Endothelial cell of umbilical vein (primary cell): Measurements from ENCODE around the gene S100A1. TPM values are rescaled to one million over a fixed set of nuclear protein-coding genes. Genes with fewer than 3 reads are reported as not detected.
A peak's percentile ranks its signal among the peaks of the same experiment; 100 is the strongest.
"Not testable (repeated sequence)": the region's sequence is repeated elsewhere in the genome, so short reads cannot be mapped to it uniquely, and the experiment has no call there.

ENCODE experiments used
- BruUV-seq: library from RNA; stranded (reverse); fragments of 400-500 nt; replicated peaks from 2 replicates; lab custom pipeline; 2021; lab: Mats Ljungman, UMichigan
- CTCF ChIA-PET: fragments of 300-600, 350-600 bp; sonication (Branson Sonifier 250); formaldehyde crosslinking; loops from one replicate; lab custom pipeline; 2021; ENCODE audit warnings: antibody characterized with exemption, inconsistent platforms; lab: Charles Lee
- POLR2A ChIA-PET: fragments of 300-600, 350-600 bp; sonication (Branson Sonifier 250); formaldehyde crosslinking; loops from one replicate; lab custom pipeline; 2021; ENCODE audit warnings: antibody characterized with exemption, inconsistent platforms; lab: Charles Lee
- DNase-seq: peaks from one replicate; pipeline ENCODE4 v3.0.0-alpha.2; 2011; ENCODE audit warnings: low read depth, low spot score
- FAIRE-seq: peaks from 2 replicates; lab custom pipeline; 2011; peaks lifted over from hg19 to GRCh38; lab: Jason Lieb, UNC
- H2AFZ ChIP-seq: 2 replicates; pipeline ENCODE4 v1.6.0; 2012; ENCODE audit warnings: low read depth, low read length, control low read depth, inconsistent platforms
- H3K27ac ChIP-seq: 2 replicates; pipeline ENCODE4 v1.5.1; 2011; ENCODE audit warnings: low read depth, mild to moderate bottlenecking, control low read depth, low read length, moderate library complexity; ENCODE audit not compliant: insufficient read depth
- H3K27me3 ChIP-seq, 2 experiments: 2 replicates each; pipeline versions ENCODE4 v1.6.0 to v1.6.1; 2011; ENCODE audit warnings: low read length in 2 of 2, mixed read lengths in 1 of 2; ENCODE audit not compliant: control insufficient read depth in 2 of 2, insufficient read depth in 2 of 2
- H3K36me3 ChIP-seq, 2 experiments: 2 replicates in 1 of 2; 3 replicates in 1 of 2; pipeline ENCODE4 v1.5.1; 2011; ENCODE audit warnings: low read length in 2 of 2, mild to moderate bottlenecking in 1 of 2, moderate library complexity in 1 of 2; ENCODE audit not compliant: control insufficient read depth in 2 of 2, insufficient read depth in 2 of 2; ENCODE audit errors: extremely low read depth in 1 of 2
- H3K4me1 ChIP-seq: 3 replicates; pipeline ENCODE4 v1.5.1; 2011; ENCODE audit warnings: mild to moderate bottlenecking, low read length; ENCODE audit not compliant: control insufficient read depth, insufficient read depth; ENCODE audit errors: extremely low read depth
- H3K4me2 ChIP-seq: 2 replicates; pipeline ENCODE4 v1.6.1; 2011; ENCODE audit warnings: low read length, control low read depth, mixed read lengths; ENCODE audit not compliant: insufficient read depth
- H3K4me3 ChIP-seq, 3 experiments: fragments of 200-600 bp in 1 of 3; sonication (generic), shearing (Covaris generic) in 1 of 3; replicated peaks in 1 of 3; 2 replicates each; pipeline ENCODE4 v1.5.1; 2011 to 2016; ENCODE audit warnings: control low read depth in 3 of 3, low read length in 3 of 3, mild to moderate bottlenecking in 2 of 3, inconsistent platforms in 1 of 3, low read depth in 1 of 3, moderate library complexity in 1 of 3; ENCODE audit not compliant: insufficient read depth in 1 of 3
- H3K79me2 ChIP-seq: 2 replicates; pipeline ENCODE4 v1.6.0; 2012; ENCODE audit warnings: low read length, inconsistent platforms; ENCODE audit not compliant: control insufficient read depth, insufficient read depth
- H3K9ac ChIP-seq: replicated peaks from 2 replicates; pipeline ENCODE3; 2011; ENCODE audit warnings: low read length, control low read depth; ENCODE audit not compliant: insufficient read depth; ENCODE audit errors: extremely low read depth
- H3K9me1 ChIP-seq: replicated peaks from 3 replicates; pipeline ENCODE4 v1.6.0; 2011; ENCODE audit warnings: mild to moderate bottlenecking, low read length; ENCODE audit not compliant: control insufficient read depth, insufficient read depth; ENCODE audit errors: extremely low read depth
- H3K9me3 ChIP-seq: replicated peaks from 2 replicates; pipeline ENCODE4 v1.5.1; 2012; ENCODE audit warnings: low read length, inconsistent platforms; ENCODE audit not compliant: control insufficient read depth, insufficient read depth
- H4K20me1 ChIP-seq: replicated peaks from 2 replicates; pipeline ENCODE3; 2011; ENCODE audit warnings: mild to moderate bottlenecking, low read length; ENCODE audit not compliant: control insufficient read depth, insufficient read depth; ENCODE audit errors: extremely low read depth
- CTCF ChIP-seq, 2 donors: IDR thresholded peaks; 1 replicate in 1 of 2; 2 replicates in 1 of 2; pipeline ENCODE4 v1.5.1; 2011; ENCODE audit warnings: low read length in 2 of 2, mild to moderate bottlenecking in 2 of 2, moderate library complexity in 2 of 2, control low read depth in 1 of 2, inconsistent platforms in 1 of 2, low read depth in 1 of 2; ENCODE audit not compliant: insufficient read depth in 1 of 2; ENCODE audit errors: extremely low read depth in 1 of 2
- EZH2 ChIP-seq: IDR thresholded peaks from 2 replicates; pipeline ENCODE4 v1.6.1; 2012; ENCODE audit warnings: borderline replicate concordance, low read depth, mild to moderate bottlenecking, moderate library complexity, low read length, inconsistent platforms; ENCODE audit not compliant: severe bottlenecking
- FOS ChIP-seq: IDR thresholded peaks from 2 replicates; pipeline ENCODE4 v1.6.1; 2011; ENCODE audit warnings: mild to moderate bottlenecking, low read length, moderate library complexity, borderline replicate concordance; ENCODE audit not compliant: insufficient read depth
- GATA2 ChIP-seq: IDR thresholded peaks from 2 replicates; pipeline ENCODE4 v1.7.0; 2011; ENCODE audit warnings: low read depth, mild to moderate bottlenecking, moderate library complexity, mixed read lengths, low read length; ENCODE audit not compliant: insufficient read length, insufficient read depth
- JUN ChIP-seq: IDR thresholded peaks from 2 replicates; pipeline ENCODE4 v1.6.1; 2011; ENCODE audit warnings: borderline replicate concordance, low read depth; ENCODE audit not compliant: insufficient read length, insufficient read depth
- MAX ChIP-seq: IDR thresholded peaks from 2 replicates; pipeline ENCODE4 v1.6.1; 2011; ENCODE audit not compliant: insufficient read depth, insufficient read length
- MYC ChIP-seq: IDR thresholded peaks from one replicate; pipeline ENCODE4 v1.6.1; 2011; ENCODE audit warnings: mild to moderate bottlenecking, low read depth, low read length
- POLR2A ChIP-seq: IDR thresholded peaks from 2 replicates; pipeline ENCODE4 v1.6.1; 2012; ENCODE audit warnings: low read depth, mild to moderate bottlenecking, control low read depth, low read length
- POLR2AphosphoS5 ChIP-seq: IDR thresholded peaks from 2 replicates; pipeline ENCODE4 v1.6.1; 2012; ENCODE audit warnings: low read depth, mild to moderate bottlenecking, control low read depth, low read length, moderate library complexity; ENCODE audit not compliant: insufficient read depth
- dilution Hi-C: fragments of 300-500 bp; cut with MboI; formaldehyde crosslinking; loops from one replicate; pipeline ENCODE4 v1.15.0; 2019; ENCODE audit warnings: low sequenced_read_pairs; ENCODE audit not compliant: extremely low pct_ligation_motif_present
- intact Hi-C: fragments of 100-400 bp; cut with micrococcal nuclease; formaldehyde crosslinking; loops from one replicate; pipeline ENCODE4 v1.10.0; 2022
- polyA plus RNA-seq, 4 experiments: library from polyadenylated mRNA; depleted of rRNA in 3 of 4; stranded (reverse) in 3 of 4; unstranded in 1 of 4; fragments of >200 nt; gene quantifications; 2 replicates each; pipeline versions ENCODE4 v1.2.1 to v1.2.3, GENCODE V29; 2011 to 2012; ENCODE audit warnings: missing spikeins in 1 of 4
- total RNA-seq: library from RNA; stranded (reverse); gene quantifications from 2 replicates; pipeline ENCODE4 v1.2.3, GENCODE V29; 2021

S100A1 gene
- total and polyA plus RNA-seq, 2 donors (not counting 3 experiments of a cell fraction or from before 2014, with no cell fraction given) = not detected

- H3K36me3 ChIP-seq = peaks cover 18 to 23% of the 10 kb centered on the region in 2 experiments
- H4K20me1 ChIP-seq = no peaks in the 10 kb centered on the region
- no TSS peak for BruUV-seq
- peak within 1 kb of the TSS; percentile 98 for H3K9ac ChIP-seq
- peak within 1 kb of the TSS; percentile 69 to 98 (median 92) for H3K4me3 ChIP-seq
- H3K9me1 ChIP-seq = no peaks in the 10 kb centered on the region
- peaks cover 11% of the 10 kb centered on the region for H3K4me1 ChIP-seq
- H2AFZ ChIP-seq = peak within 1 kb of the TSS; percentile 70
- peak within 1 kb of the TSS; percentile 85 for H3K27ac ChIP-seq
- TF ChIP-seq POLR2A (peak; percentile 95), JUN (peak; percentile 27), MYC (peak; percentile 44), MAX (no peak), GATA2 (peak; percentile 51), FOS (peak; percentile 32), CTCF (IDR thresholded peaks at IDR 0.05; ENCODE audit: extremely low read depth in 1 of 2, insufficient read depth in 1 of 2, low read depth in 1 of 2, low read length in 2 of 2) (no peak), EZH2 (no peak), POLR2AphosphoS5 (peak; percentile 87)
- H3K9me3 ChIP-seq = no peaks in the 10 kb centered on the region
- intact Hi-C loops (loop anchor here (5.0 kb wide), 1 partner anchor 39 kb away; the partner anchor contains the start of gene CHTOP), dilution Hi-C loops (no loop called here)
- peak within 1 kb of the TSS; percentile 91 for H3K4me2 ChIP-seq
- ChIA-PET CTCF (interaction anchor here (1.3 to 2.0 kb wide), 5 partner anchors 37 to 316 kb away, joined by 3 to 13 read pairs (median 4); partner anchors contain the start of genes CHTOP and SLC27A3), POLR2A (interaction anchor here (1.4 to 1.6 kb wide), 2 partner anchors 37 to 44 kb away, joined by 4 to 6 read pairs; partner anchors contain the start of genes CHTOP and S100A13)
- DNase-seq = peak; percentile 100
- no peaks in the 10 kb centered on the region for H3K27me3 ChIP-seq
- peak; percentile 99 for FAIRE-seq
- peaks cover 36% of the 10 kb centered on the region for H3K79me2 ChIP-seq
Observed at GRCh38 chr1:153670859-153671627, 42.8 kb downstream of the S100A1 start, which contains the start of gene ILF2. Gene ILF2, minus strand, starts transcription at chr1:153670993. Its CDS starts 71 bp downstream, at chr1:153670922.

DNA sequence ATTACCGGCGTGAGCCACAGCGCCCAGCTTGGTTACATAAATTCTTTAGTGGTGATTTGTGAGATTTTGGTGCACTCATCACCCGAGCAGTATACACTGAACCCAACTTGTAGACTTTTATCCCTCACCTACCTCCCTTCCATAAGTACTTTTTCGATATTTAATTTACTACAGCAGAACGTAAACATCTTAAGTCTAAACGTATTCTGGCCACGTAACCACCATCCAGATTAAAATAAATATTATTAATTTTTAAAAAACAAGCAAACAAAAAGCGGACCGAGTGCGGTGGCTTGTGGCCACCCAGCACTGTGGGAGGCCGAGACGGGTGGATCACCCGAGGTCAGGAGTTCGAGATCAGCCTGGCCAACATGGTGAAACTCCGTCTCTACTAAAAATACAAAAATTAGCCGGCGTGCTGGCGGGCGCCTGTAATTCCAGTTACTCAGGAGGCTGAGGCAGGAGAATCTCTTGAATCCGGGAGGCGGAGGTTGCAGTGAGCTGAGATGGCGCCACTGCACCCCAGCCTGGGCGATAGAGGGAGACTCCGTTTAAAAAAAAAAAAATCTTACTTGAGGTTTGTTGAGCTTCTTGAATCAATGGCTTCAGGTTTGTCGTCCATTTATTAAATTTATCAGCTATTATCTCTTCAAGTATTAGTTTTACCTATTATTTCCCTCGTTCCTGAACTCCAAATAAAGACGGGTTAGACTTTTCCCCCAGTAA is 43.6 kb downstream of the S100A1 start:
- H4K20me1 ChIP-seq, dilution Hi-C loops, H3K9me3 ChIP-seq, DNase-seq, BruUV-seq, H3K9me1 ChIP-seq, H3K27me3 ChIP-seq: not testable (repeated sequence)
- POLR2A ChIA-PET = interaction anchor here (1.4 to 1.6 kb wide), 2 partner anchors 37 to 45 kb away, joined by 4 to 6 read pairs; partner anchors contain the start of genes CHTOP and S100A13
- Histone ChIP-seq H3K79me2 (peaks cover 36% of the 10 kb centered on the region), H3K9ac (peak overlapping the region; percentile 68), H3K4me1 (peaks cover 11% of the 10 kb centered on the region), H3K4me3 (peak overlapping the region; percentile 21 to 71 (median 31)), H2AFZ (peak overlapping the region; percentile 70), H3K27ac (peak overlapping the region; percentile 58), H3K4me2 (peak overlapping the region; percentile 83), H3K36me3 (peaks cover 12 to 17% of the 10 kb centered on the region in 2 experiments)
- FAIRE-seq = peak; percentile 80
- CTCF ChIA-PET = interaction anchor here (0.6 to 2.0 kb wide), 10 partner anchors 38 to 315 kb away, joined by 3 to 13 read pairs (median 4); partner anchors contain the start of genes CHTOP, INTS3, RAB13 and S100A13
- intact Hi-C loops = loop anchor here (5.0 kb wide), 1 partner anchor 39 kb away; the partner anchor contains the start of gene CHTOP
